Sigmoid colon (tissue), 3 donors: ENCODE data around the gene TUBA8.
"Not testable (repeated sequence)": the region's sequence is repeated elsewhere in the genome, so short reads cannot be mapped to it uniquely, and the experiment has no call there.

Source experiments
- CTCF ChIP-seq, 4 experiments: fragments of 450-650 bp in 3 of 4; fragments of 200-600 bp in 1 of 4; IDR thresholded peaks; one replicate each; pipeline ENCODE4 v1.5.1; 2016 to 2019; ENCODE audit warnings: antibody characterized with exemption in 4 of 4, mild to moderate bottlenecking in 3 of 4, moderate library complexity in 2 of 4
- POLR2A ChIP-seq, 2 donors: fragments of 450-650 bp; IDR thresholded peaks; one replicate each; pipeline ENCODE4 v1.6.1; 2016; ENCODE audit warnings: antibody characterized with exemption in 2 of 2, mild to moderate bottlenecking in 2 of 2, moderate library complexity in 2 of 2

GRCh38 chr22:18170284-18170683 is 59.7 kb downstream of the TUBA8 start:
- TF ChIP-seq CTCF, POLR2A (IDR thresholded peaks at IDR 0.05): not testable (repeated sequence)
